ENCODE data around the gene LRRC25. TPM values are rescaled to one million over a fixed set of nuclear protein-coding genes. Genes with fewer than 3 reads are reported as not detected.
"Not testable (repeated sequence)": the region's sequence is repeated elsewhere in the genome, so short reads cannot be mapped to it uniquely, and the experiment has no call there.

The LRRC25 gene
- total RNA-seq, 1 donor from 2014 or later = 0.41 TPM

GRCh38 chr19:18385675-18386542, 11.5 kb downstream of the LRRC25 start, which contains the start of gene GDF15:
Gene GDF15, plus strand, starts transcription at chr19:18386158. Its CDS starts 32 bp downstream, at chr19:18386190.
- FAIRE-seq (no peak), DNase-seq (ENCODE audit: low spot score in 2 of 2) (no peak)

- no peak for DNase-seq (ENCODE audit: low spot score in 2 of 2)
- no peak for FAIRE-seq
These were observed 12.1 kb downstream of the LRRC25 start for GRCh38 chr19:18385359-18385674.

- FAIRE-seq (no peak), DNase-seq (ENCODE audit: low spot score in 2 of 2) (no peak)
These were observed 12.6 kb downstream of the LRRC25 start for GRCh38 chr19:18384775-18385174.

- not testable (repeated sequence) for FAIRE-seq
These were observed 13.8 kb downstream of the LRRC25 start for GRCh38 chr19:18383622-18384021.

DNA sequence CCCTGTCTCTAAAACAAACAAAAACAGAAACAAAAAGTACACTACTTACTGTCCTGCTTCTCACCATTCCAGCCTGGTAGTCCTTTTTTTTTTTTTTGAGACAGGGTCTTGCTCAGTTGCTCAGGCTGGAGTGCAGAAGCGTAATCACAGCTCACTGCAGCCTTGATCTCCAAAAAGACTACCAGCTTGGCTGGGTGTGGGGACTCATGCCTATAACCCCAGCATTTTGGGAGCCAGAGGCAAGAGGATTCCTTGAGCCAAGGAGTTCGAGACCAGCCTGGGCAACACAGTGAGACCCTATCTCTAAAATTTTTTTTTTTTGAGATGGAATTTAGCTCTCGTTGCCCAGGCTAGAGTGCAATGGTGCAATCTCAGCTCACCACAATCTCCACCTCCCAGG, 16.6 kb downstream of the LRRC25 start:
- no peak for FAIRE-seq
- DNase-seq (ENCODE audit: low spot score in 2 of 2) = no peak

More at GRCh38 chr19:18383622-18384021, 13.8 kb downstream of the LRRC25 start:
- DNase-seq (ENCODE audit: low spot score in 2 of 2) = not testable (repeated sequence)

- DNase-seq (ENCODE audit: low spot score in 2 of 2) (no peak), FAIRE-seq (no peak)
These were observed 17.3 kb downstream of the LRRC25 start for GRCh38 chr19:18379803-18380747.

GRCh38 chr19:18377026-18377425, 20.4 kb downstream of the LRRC25 start:
- FAIRE-seq (no peak), DNase-seq (ENCODE audit: low spot score in 2 of 2) (no peak)

DNA sequence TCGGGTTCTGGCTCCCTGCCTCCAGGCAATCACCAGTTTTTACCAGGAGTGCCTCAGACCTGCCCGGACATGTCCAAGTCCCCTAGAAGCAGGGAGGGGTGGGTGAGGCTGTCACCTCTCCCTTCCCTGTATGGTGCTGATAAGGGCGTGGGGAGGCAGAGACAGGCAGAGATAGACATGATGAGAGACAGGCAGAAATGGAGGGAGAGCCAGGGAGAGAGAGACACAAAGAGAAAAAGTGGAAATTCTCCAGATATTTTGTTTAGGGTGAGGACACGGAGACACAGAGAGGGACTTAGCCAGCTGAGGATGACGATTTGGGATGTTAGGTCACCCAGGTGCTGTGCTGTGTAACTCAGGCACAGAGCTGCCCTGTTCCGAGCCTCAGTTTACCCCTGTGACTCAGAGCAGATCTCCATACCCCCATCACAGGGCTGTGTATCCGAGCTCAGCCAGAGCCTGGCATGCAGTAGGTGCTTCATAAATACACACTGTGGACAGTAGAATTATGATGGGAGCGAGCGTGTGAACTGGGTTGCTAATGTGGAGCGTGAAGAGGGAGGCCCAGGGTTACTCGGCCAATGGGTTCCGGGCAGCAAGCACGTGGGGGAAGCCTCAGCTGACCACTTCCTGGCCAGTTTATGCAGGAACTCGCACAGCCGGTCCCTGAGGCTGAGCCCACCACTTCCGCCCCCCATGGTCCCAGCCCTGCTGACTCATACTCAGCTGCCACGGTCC, 23.4 kb downstream of the LRRC25 start:
- DNase-seq (ENCODE audit: low spot score in 2 of 2) = peak in 1 of 2 donors; percentile 79

GRCh38 chr19:18373407-18373891, 24.0 kb downstream of the LRRC25 start:
- FAIRE-seq (no peak), DNase-seq (ENCODE audit: low spot score in 2 of 2) (no peak)

More for the DNA sequence above, 23.4 kb downstream of the LRRC25 start:
- FAIRE-seq = no peak

GRCh38 chr19:18368504-18369222, 28.8 kb downstream of the LRRC25 start:
- no peak for DNase-seq (ENCODE audit: low spot score in 2 of 2)
- FAIRE-seq = no peak

GRCh38 chr19:18366021-18366435, 31.4 kb downstream of the LRRC25 start:
- FAIRE-seq = no peak

DNA sequence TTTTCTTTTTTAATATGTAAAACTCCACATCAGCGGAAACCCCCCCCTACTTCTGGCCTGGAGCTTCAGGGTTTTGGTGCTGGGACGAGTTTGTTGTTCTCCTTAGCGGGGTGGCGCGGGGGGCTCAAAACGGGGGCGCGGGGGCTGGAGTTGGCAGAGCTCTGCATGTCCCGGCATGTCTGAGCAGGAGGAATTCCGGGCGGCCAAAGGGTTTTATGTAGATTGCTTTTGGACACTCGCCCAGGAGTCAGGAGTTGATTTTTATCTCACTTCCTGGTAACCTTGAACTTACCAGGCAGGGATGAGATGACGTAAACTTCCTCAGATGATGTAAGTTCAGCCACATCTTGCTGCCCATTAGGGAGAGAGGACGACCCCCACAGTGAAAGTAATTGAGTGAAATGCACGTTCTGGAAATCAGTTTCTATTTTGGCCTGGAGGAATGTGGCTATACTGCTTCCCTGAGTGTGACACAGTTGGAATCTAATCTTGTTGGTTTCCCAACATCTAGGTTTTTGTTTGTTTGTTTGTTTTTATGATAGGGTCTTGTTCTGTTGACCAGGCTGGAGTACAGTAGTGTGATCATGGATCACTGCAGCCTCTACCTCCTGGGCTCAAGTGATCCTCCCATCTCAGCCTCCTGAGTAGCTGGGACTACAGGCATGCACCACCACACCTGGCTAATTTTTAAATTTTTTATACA, 32.4 kb downstream of the LRRC25 start:
- DNase-seq (ENCODE audit: low spot score in 2 of 2) = peak in 1 of 2 donors; percentile 55
- FAIRE-seq = no peak

More at GRCh38 chr19:18366021-18366435, 31.4 kb downstream of the LRRC25 start:
- DNase-seq (ENCODE audit: low spot score in 2 of 2) = no peak

DNA sequence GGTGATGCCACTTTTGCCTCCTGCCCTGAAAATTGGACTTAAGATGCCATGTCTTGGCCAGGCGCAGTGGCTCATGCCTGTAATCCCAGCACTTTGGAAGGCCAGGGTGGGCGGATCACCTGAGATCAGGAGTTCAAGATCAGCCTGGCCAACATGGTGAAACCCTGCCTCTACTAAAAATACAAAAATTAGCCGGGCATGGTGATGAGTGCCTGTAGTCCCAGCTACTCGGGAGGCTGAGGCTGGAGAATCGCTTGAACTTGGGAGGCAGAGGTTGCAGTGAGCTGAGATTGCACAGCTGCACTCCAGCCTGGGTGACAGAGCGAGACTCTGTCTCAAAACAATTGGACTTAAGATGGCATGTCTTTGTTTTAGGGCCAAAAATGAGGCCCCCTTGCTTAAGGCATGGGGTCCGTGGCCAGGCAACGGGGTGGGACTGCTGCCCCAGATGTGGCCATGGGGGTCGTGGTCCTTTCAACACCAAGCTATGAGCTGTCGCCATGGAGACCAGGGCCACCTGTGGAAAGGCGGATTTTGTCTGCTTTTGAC, 33.1 kb downstream of the LRRC25 start:
- not testable (repeated sequence) for FAIRE-seq; DNase-seq (ENCODE audit: low spot score in 2 of 2)

- DNase-seq (ENCODE audit: low spot score in 2 of 2) (no peak), FAIRE-seq (no peak)
These were observed 33.6 kb downstream of the LRRC25 start for GRCh38 chr19:18363787-18364186.

GRCh38 chr19:18362934-18363542, 34.4 kb downstream of the LRRC25 start:
- FAIRE-seq (no peak), DNase-seq (ENCODE audit: low spot score in 2 of 2) (no peak)

DNA sequence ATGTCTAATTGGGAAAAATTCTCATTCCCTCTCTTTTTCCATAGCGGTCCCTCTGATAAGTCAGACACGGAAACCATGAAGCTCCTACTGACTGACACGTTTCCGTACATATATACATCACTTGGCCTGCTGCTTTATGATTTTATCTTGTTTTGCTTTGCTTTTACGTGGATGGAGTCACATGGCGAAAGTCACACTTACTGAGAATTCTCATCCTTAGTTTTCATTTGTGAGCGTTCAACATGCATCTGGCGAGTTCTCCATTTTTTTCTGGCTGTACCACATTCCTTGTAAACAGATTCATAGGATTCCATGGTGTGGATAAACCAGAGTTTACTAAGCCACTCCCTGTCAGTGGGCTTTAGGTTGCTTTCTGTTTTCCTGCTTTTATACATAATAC, 35.8 kb downstream of the LRRC25 start:
- FAIRE-seq (no peak), DNase-seq (ENCODE audit: low spot score in 2 of 2) (no peak)

GRCh38 chr19:18357041-18357440, 40.4 kb downstream of the LRRC25 start:
- DNase-seq (ENCODE audit: low spot score in 2 of 2) = no peak
- no peak for FAIRE-seq

DNA sequence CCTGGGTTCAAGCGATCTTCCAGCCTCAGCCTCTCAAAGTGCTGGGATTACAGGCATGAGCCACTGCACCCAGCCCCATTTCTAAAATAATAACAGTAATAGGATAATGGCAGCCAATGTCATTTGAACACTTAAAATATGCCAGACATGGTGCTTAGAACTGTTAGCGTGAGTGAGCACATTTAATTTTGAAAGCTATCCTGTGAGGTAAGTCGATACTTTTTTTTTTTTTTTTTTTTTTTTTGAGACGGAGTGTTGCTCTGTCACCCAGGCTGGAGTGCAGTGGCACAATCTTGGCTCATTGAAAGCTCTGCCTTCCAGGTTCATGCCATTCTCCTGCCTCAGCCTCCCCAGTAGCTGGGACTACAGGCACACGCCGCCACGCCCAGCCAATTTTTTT, 42.7 kb downstream of the LRRC25 start:
- FAIRE-seq; DNase-seq (ENCODE audit: low spot score in 2 of 2): not testable (repeated sequence)
